Epidermal melanocyte (primary cell): ENCODE measurements around the gene RNFT2.
"Not testable (repeated sequence)": the region's sequence is repeated elsewhere in the genome, so short reads cannot be mapped to it uniquely, and the experiment has no call there.

Experiments used
- DNase-seq: peaks from one replicate; pipeline ENCODE4 v3.0.0; 2011; ENCODE audit warnings: low spot score; ENCODE audit not compliant: insufficient read length

Gene RNFT2

GRCh38 chr12:116794725-116795124 lies 56.6 kb downstream of the RNFT2 start:
- no peak for DNase-seq

- no peak for DNase-seq
Measured at GRCh38 chr12:116797885-116798284, 59.8 kb downstream of the RNFT2 start.

GRCh38 chr12:116798719-116799118 lies 60.6 kb downstream of the RNFT2 start:
- no peak for DNase-seq

GRCh38 chr12:116799955-116800354 lies 61.8 kb downstream of the RNFT2 start:
- DNase-seq = no peak

- DNase-seq = no peak
Measured at GRCh38 chr12:116800918-116801317, 62.8 kb downstream of the RNFT2 start.

- no peak for DNase-seq
Measured at GRCh38 chr12:116802018-116802417, 63.9 kb downstream of the RNFT2 start.

- DNase-seq = no peak
Measured at GRCh38 chr12:116803013-116803736, 65.1 kb downstream of the RNFT2 start.

GRCh38 chr12:116804051-116804450 lies 65.9 kb downstream of the RNFT2 start:
- DNase-seq = no peak

GRCh38 chr12:116806845-116807440 lies 68.8 kb downstream of the RNFT2 start:
- DNase-seq = no peak

- no peak for DNase-seq
Measured at GRCh38 chr12:116807546-116807945, 69.4 kb downstream of the RNFT2 start.

GRCh38 chr12:116808113-116809105 lies 70.3 kb downstream of the RNFT2 start:
- DNase-seq = no peak

- DNase-seq = no peak
Measured at GRCh38 chr12:116812238-116812637, 74.1 kb downstream of the RNFT2 start.

- DNase-seq = no peak
Measured at GRCh38 chr12:116813271-116814041, 75.3 kb downstream of the RNFT2 start.

- not testable (repeated sequence) for DNase-seq
Measured at GRCh38 chr12:116814766-116815165, 76.7 kb downstream of the RNFT2 start.

GRCh38 chr12:116818341-116818856 lies 80.3 kb downstream of the RNFT2 start:
- no peak for DNase-seq

- peak; percentile 86 for DNase-seq
Measured at GRCh38 chr12:116818948-116819832, 81.1 kb downstream of the RNFT2 start.

- DNase-seq = no peak
Measured at GRCh38 chr12:116820064-116820656, 82.0 kb downstream of the RNFT2 start.

- no peak for DNase-seq
Measured at GRCh38 chr12:116821291-116821690, 83.2 kb downstream of the RNFT2 start.

- no peak for DNase-seq
Measured at GRCh38 chr12:116827432-116827831, 89.3 kb downstream of the RNFT2 start.

- no peak for DNase-seq
Measured at GRCh38 chr12:116832353-116832752, 94.2 kb downstream of the RNFT2 start.
